Ishikawa (cell line): ENCODE measurements around the gene CACNA2D2.

Experiments
- CEBPB ChIP-seq: IDR thresholded peaks from 2 replicates; pipeline ENCODE4 v1.6.1; 2012
- CREB1 ChIP-seq: IDR thresholded peaks from 2 replicates; pipeline ENCODE4 v1.6.1; 2012; ENCODE audit warnings: low read depth
- EGR1 ChIP-seq: IDR thresholded peaks from 2 replicates; pipeline ENCODE4 v1.6.1; 2012
- EP300 ChIP-seq: IDR thresholded peaks from 2 replicates; pipeline ENCODE4 v1.6.1; 2012; ENCODE audit warnings: borderline replicate concordance
- FOXM1 ChIP-seq: IDR thresholded peaks from 2 replicates; pipeline ENCODE4 v1.6.1; 2012; ENCODE audit warnings: low read depth, borderline replicate concordance
- NFIC ChIP-seq: IDR thresholded peaks from 2 replicates; pipeline ENCODE4 v1.6.1; 2012
- RAD21 ChIP-seq: IDR thresholded peaks from 2 replicates; pipeline ENCODE4 v1.6.1; 2012; ENCODE audit warnings: low read depth
- TAF1 ChIP-seq: IDR thresholded peaks from 2 replicates; pipeline ENCODE4 v1.6.1; 2012; ENCODE audit warnings: low read depth, mild to moderate bottlenecking
- YY1 ChIP-seq: IDR thresholded peaks from 2 replicates; pipeline ENCODE4 v1.6.1; 2012; ENCODE audit warnings: low read depth
- ZBTB7A ChIP-seq: IDR thresholded peaks from 2 replicates; pipeline ENCODE4 v1.6.1; 2012; ENCODE audit warnings: low read depth
- TF ChIP-seq, protein P1 (sequence below): IDR thresholded peaks from 2 replicates; pipeline ENCODE4 v1.6.1; 2012; ENCODE audit warnings: low read depth, mild to moderate bottlenecking
- TF ChIP-seq, protein P2 (sequence below): IDR thresholded peaks from 2 replicates; pipeline ENCODE4 v1.6.1; 2012
- TF ChIP-seq, protein P3 (sequence below): IDR thresholded peaks from 2 replicates; pipeline ENCODE4 v1.6.1; 2012

DNA sequence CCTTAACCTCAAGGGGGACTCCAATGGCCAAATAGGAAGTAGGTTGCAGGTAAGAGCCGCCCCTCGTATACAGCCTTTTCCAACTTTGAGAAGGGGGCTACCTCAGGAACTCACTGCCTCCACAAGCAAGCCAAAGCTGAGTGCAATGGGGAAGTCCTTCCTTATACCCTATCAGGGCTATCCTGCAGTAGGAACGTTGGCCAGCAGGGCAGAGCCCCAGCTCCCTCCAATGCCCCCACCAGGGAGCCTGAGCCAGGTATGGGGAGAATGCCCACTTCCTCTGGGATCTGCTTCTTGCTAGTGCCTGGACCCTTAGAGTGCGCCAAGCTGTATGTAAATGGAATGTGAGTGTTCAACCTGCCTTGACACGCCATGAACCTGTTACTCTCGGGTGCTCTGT lies 16.3 kb downstream of the CACNA2D2 start:
- TF ChIP-seq, protein P1, sequence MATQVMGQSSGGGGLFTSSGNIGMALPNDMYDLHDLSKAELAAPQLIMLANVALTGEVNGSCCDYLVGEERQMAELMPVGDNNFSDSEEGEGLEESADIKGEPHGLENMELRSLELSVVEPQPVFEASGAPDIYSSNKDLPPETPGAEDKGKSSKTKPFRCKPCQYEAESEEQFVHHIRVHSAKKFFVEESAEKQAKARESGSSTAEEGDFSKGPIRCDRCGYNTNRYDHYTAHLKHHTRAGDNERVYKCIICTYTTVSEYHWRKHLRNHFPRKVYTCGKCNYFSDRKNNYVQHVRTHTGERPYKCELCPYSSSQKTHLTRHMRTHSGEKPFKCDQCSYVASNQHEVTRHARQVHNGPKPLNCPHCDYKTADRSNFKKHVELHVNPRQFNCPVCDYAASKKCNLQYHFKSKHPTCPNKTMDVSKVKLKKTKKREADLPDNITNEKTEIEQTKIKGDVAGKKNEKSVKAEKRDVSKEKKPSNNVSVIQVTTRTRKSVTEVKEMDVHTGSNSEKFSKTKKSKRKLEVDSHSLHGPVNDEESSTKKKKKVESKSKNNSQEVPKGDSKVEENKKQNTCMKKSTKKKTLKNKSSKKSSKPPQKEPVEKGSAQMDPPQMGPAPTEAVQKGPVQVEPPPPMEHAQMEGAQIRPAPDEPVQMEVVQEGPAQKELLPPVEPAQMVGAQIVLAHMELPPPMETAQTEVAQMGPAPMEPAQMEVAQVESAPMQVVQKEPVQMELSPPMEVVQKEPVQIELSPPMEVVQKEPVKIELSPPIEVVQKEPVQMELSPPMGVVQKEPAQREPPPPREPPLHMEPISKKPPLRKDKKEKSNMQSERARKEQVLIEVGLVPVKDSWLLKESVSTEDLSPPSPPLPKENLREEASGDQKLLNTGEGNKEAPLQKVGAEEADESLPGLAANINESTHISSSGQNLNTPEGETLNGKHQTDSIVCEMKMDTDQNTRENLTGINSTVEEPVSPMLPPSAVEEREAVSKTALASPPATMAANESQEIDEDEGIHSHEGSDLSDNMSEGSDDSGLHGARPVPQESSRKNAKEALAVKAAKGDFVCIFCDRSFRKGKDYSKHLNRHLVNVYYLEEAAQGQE = no peak
- TF ChIP-seq CREB1 (no peak), RAD21 (no peak), NFIC (no peak), YY1 (no peak), EP300 (no peak), TAF1 (no peak), ZBTB7A (no peak), EGR1 (no peak), CEBPB (no peak), FOXM1 (no peak)
- TF ChIP-seq, protein P2, sequence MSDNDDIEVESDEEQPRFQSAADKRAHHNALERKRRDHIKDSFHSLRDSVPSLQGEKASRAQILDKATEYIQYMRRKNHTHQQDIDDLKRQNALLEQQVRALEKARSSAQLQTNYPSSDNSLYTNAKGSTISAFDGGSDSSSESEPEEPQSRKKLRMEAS = no peak
- TF ChIP-seq, protein P3, sequence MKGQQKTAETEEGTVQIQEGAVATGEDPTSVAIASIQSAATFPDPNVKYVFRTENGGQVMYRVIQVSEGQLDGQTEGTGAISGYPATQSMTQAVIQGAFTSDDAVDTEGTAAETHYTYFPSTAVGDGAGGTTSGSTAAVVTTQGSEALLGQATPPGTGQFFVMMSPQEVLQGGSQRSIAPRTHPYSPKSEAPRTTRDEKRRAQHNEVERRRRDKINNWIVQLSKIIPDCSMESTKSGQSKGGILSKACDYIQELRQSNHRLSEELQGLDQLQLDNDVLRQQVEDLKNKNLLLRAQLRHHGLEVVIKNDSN = no peak
